RWPE2 (cell line): ENCODE data around the gene CCDC144A.
"Not testable (repeated sequence)": the region's sequence is repeated elsewhere in the genome, so short reads cannot be mapped to it uniquely, and the experiment has no call there.

Experiments used
- ATAC-seq: fragments of 200-7000 bp; cut with Tn5 transposase; 3 replicates; pipeline ENCODE4 v1.9.1; 2021; ENCODE audit warnings: low read depth
- DNase-seq: peaks from one replicate; pipeline ENCODE4 v3.0.0-alpha.2; 2020; ENCODE audit warnings: low spot score
- H3K27ac ChIP-seq: fragments of 450-650 bp; 2 replicates; pipeline ENCODE4 v1.5.1; 2017; ENCODE audit warnings: mild to moderate bottlenecking; ENCODE audit not compliant: poor library complexity, severe bottlenecking
- H3K27me3 ChIP-seq: fragments of 250-450 bp; sonication (Bioruptor Pico); 2 replicates; pipeline ENCODE4 v1.5.1; 2021; ENCODE audit warnings: mild to moderate bottlenecking, moderate library complexity; ENCODE audit not compliant: insufficient read depth, poor library complexity, severe bottlenecking
- H3K36me3 ChIP-seq: fragments of 250-450 bp; sonication (Bioruptor Pico); 2 replicates; pipeline ENCODE4 v1.5.1; 2020; ENCODE audit warnings: low read depth, mild to moderate bottlenecking, moderate library complexity
- H3K4me1 ChIP-seq: fragments of 250-450 bp; sonication (Bioruptor Pico); 2 replicates; pipeline ENCODE4 v1.5.1; 2021; ENCODE audit warnings: mild to moderate bottlenecking, moderate library complexity; ENCODE audit not compliant: insufficient read depth, poor library complexity, severe bottlenecking
- H3K4me3 ChIP-seq: fragments of 250-450 bp; sonication (Bioruptor Pico); 2 replicates; pipeline ENCODE4 v1.5.1; 2021; ENCODE audit warnings: mild to moderate bottlenecking, moderate library complexity; ENCODE audit not compliant: severe bottlenecking
- H3K9me3 ChIP-seq: fragments of 250-450 bp; sonication (Bioruptor Pico); 2 replicates; pipeline ENCODE4 v1.5.1; 2021; ENCODE audit warnings: mild to moderate bottlenecking, moderate library complexity; ENCODE audit not compliant: severe bottlenecking
- CTCF ChIP-seq: fragments of 450-650 bp; IDR thresholded peaks from one replicate; pipeline ENCODE4 v1.5.1; 2017; ENCODE audit warnings: mild to moderate bottlenecking, moderate library complexity; ENCODE audit not compliant: poor library complexity, severe bottlenecking

Gene CCDC144A

GRCh38 chr17:16817201-16817600 is 127.2 kb downstream of the CCDC144A start:
- TF ChIP-seq CTCF = no peak
- no peaks in the 10 kb centered on the region for H3K9me3 ChIP-seq
- DNase-seq = no peak
- H3K4me1 ChIP-seq = no peaks in the 10 kb centered on the region
- no peaks in the 10 kb centered on the region for H3K27me3 ChIP-seq
- no peak overlapping the region for H3K27ac ChIP-seq
- H3K4me3 ChIP-seq = no peak overlapping the region
- no peaks in the 10 kb centered on the region for H3K36me3 ChIP-seq
- ATAC-seq = no peak

GRCh38 chr17:16817940-16818339 is 127.9 kb downstream of the CCDC144A start:
- not testable (repeated sequence) for H3K36me3 ChIP-seq, H3K4me1 ChIP-seq, H3K4me3 ChIP-seq, DNase-seq, H3K9me3 ChIP-seq, H3K27ac ChIP-seq, ATAC-seq, H3K27me3 ChIP-seq

- Histone ChIP-seq H3K4me3 (no peak overlapping the region), H3K4me1 (no peaks in the 10 kb centered on the region), H3K27me3 (no peaks in the 10 kb centered on the region), H3K27ac (no peak overlapping the region), H3K36me3 (no peaks in the 10 kb centered on the region), H3K9me3 (no peaks in the 10 kb centered on the region)
- ATAC-seq (no peak), DNase-seq (no peak)
- no peak for TF ChIP-seq CTCF
Observed at GRCh38 chr17:16818340-16818739, 128.3 kb downstream of the CCDC144A start.

- H3K27ac ChIP-seq = no peak overlapping the region
- H3K27me3 ChIP-seq = no peaks in the 10 kb centered on the region
- H3K4me1 ChIP-seq = no peaks in the 10 kb centered on the region
- ATAC-seq (no peak), DNase-seq (no peak)
- H3K4me3 ChIP-seq = no peak overlapping the region
- H3K9me3 ChIP-seq = no peaks in the 10 kb centered on the region
- TF ChIP-seq CTCF = no peak
- no peaks in the 10 kb centered on the region for H3K36me3 ChIP-seq
Observed at GRCh38 chr17:16818821-16819683, 129.0 kb downstream of the CCDC144A start.

GRCh38 chr17:16820161-16820877 is 130.3 kb downstream of the CCDC144A start:
- TF ChIP-seq CTCF = no peak
- Histone ChIP-seq H3K27ac (no peak overlapping the region), H3K4me3 (no peak overlapping the region), H3K27me3 (no peaks in the 10 kb centered on the region), H3K4me1 (no peaks in the 10 kb centered on the region), H3K9me3 (no peaks in the 10 kb centered on the region), H3K36me3 (no peaks in the 10 kb centered on the region)
- DNase-seq (no peak), ATAC-seq (no peak)
